LNCAP (cell line): ENCODE results near the gene MACROD2.

Experiments
- TF ChIP-seq, protein P1 (sequence below): fragments of 450-650 bp; IDR thresholded peaks from 2 replicates; pipeline ENCODE4 v1.5.1; 2017; ENCODE audit warnings: mild to moderate bottlenecking

Gene MACROD2

DNA sequence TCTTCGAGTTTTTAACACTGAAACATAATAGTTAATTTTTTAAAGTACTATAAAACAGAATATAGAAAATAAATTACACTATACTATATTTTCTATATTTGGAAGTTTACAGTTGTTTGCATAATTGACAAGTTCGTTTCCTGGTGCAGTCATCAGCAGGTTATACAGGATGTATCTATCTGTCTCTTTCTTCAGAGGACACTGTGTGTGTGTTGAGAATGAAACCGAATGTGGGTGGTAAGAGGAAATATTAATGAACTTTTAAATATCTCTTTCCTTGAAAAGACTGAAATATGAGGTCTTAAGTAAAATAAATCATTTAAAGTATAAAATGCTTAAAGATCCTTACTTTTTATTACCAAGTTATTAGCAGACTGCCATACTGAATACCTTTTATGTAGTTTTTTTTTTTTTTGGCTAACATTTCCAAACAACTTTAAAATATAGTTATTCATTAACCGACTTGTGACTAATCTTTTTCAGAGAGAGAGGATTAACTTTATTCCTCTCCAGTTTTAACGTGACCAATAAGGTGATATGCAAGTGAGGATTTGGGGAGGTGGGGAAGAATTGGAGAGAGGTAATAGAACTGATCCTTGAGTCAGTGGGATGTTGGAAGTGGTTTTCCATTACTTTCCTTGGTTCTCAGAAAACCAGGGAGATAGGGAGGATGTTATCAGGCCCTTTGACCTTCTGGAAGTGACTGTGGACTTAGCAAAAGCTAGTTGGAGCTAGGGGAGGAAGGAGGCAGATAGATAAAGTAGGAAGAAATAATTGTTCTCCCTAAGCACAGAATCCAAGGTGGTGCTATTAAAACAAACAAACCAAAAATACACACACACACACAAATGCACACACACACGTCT, 722.1 kb downstream of the MACROD2 start:
- TF ChIP-seq, protein P1, sequence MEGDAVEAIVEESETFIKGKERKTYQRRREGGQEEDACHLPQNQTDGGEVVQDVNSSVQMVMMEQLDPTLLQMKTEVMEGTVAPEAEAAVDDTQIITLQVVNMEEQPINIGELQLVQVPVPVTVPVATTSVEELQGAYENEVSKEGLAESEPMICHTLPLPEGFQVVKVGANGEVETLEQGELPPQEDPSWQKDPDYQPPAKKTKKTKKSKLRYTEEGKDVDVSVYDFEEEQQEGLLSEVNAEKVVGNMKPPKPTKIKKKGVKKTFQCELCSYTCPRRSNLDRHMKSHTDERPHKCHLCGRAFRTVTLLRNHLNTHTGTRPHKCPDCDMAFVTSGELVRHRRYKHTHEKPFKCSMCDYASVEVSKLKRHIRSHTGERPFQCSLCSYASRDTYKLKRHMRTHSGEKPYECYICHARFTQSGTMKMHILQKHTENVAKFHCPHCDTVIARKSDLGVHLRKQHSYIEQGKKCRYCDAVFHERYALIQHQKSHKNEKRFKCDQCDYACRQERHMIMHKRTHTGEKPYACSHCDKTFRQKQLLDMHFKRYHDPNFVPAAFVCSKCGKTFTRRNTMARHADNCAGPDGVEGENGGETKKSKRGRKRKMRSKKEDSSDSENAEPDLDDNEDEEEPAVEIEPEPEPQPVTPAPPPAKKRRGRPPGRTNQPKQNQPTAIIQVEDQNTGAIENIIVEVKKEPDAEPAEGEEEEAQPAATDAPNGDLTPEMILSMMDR: no peak

DNA sequence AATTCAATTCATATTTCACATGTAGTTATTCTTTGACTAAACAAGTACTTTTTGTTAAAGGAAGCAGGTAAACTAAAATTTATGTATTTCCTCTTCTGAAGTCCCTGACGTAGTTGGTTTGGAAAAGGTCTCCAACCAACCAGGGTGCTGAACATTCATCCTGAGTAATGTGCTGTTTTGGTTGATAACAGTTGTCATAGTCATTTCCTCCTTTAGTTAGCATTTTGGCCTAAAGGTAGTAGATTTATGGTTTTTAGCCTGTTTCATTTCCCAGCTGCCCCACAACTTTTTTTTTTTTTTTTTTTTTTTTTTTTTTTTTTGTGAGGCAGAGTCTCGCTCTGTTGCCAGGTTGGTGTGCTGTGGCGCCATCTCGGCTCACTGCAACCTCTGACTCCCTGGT, 724.9 kb downstream of the MACROD2 start:
- TF ChIP-seq, protein P1: no peak

DNA sequence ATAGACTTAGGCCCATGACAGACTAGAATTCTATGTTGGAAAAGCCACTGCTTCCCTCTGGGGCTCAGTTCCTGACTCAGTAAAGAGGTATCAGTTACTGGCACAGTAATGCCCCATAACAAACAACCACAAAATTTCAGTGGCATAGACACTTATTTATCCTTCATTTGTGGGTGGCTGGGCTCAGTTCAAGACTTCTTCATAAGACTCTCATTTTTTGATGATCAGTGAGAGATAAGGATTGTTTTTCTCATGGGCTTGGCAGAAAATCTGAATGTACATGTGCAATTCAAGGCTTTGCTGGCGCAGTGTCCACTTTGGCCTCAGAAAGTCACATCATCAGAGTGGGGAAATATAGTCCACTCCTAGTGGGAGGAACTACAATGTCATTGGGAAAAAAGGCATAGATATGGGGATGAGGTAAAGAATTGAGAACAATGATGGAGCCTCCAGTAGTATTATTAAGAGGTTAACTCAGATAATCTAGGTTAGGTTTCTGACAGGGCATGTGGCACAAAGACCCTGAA, 726.7 kb downstream of the MACROD2 start:
- TF ChIP-seq, protein P1: no peak

DNA sequence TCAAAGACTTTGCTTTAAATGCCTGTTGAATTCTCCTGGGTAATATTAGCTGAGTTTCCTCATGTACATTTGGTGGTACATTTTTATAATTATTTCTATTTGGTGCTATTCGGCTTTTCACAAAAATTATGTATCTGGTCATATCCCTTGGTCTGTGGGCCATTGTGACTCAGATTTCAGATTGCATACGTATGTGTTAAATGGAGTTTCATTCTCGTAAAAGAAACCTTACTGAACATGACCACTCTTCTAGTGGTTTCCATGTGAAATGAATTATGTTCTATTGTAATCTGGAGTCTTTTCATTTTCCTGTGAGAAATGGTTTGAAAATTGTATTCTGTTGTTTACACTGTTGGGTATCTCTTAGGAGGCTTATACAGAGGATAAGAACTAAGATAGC, 728.3 kb downstream of the MACROD2 start:
- TF ChIP-seq, protein P1: no peak

DNA sequence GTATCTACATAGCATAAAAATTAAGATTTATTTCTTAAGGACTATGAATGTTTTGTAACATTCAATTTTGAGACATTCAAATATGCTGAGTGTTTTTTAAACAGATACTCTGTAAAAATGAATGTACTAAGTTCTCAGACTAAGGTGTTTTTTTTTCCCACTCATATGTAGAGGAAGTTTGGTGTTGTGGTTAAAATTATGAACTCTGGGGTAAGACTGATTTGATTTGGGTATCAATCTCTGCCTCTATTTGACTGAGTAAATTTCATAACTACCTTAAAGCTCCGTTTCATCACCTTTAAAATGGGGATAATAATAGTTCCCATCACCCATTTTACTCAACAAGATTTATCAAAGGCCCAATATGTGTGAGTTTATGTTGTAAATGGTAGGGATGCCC, 728.7 kb downstream of the MACROD2 start:
- TF ChIP-seq, protein P1: no peak

DNA sequence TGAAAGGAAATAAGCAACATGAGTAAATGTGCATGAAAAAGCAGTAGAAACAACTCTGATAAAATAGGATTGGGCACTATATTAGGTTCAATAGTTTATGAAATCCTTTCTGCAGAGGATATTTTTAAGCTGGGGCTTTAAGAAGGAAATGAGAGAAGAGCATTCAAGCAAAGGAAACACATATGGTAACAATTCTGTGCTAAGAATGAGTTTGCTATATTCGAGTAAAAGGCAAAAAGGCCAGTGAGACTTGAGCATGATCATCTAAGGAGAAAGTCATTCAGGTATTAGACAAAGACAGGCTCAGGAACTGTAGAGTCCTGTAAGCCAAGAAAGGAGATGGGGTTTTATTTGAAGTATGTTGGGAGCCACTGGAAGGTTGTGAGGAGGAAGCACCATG, 729.2 kb downstream of the MACROD2 start:
- TF ChIP-seq, protein P1: no peak

DNA sequence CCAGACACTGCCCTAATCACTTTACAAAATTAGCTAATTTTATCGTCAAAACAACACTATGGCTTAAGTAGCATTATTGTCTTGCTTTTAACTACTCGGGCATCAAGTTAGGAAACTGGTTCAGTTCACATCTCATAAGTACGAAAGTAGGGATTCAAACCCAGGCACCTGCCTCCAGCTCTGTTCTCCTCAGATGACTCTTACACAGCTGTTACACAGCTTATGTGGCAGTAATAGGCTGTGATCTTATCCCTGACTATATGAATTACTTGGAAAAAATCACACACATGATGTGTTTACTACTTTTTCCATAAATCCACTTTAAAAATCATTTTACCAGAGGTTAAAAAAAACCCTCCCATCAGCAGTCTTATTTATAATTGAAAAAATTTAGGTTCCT, 731.3 kb downstream of the MACROD2 start:
- TF ChIP-seq, protein P1: no peak
